IMR-90 (cell line): ENCODE measurements around the gene BIRC5. TPM values are rescaled to one million over a fixed set of nuclear protein-coding genes. Genes with fewer than 3 reads are reported as not detected.

Source experiments
- ATAC-seq: fragments of 200-7000 bp; cut with Tn5 transposase; 2 replicates; pipeline ENCODE4 v1.9.1; 2020; ENCODE audit warnings: low read depth, mild to moderate bottlenecking, moderate library complexity
- BruUV-seq: library from RNA; stranded (reverse); fragments of 400-500 nt; replicated peaks from 2 replicates; lab custom pipeline; 2021; lab: Mats Ljungman, UMichigan
- CTCF ChIA-PET: fragments of 300-600 bp; formaldehyde crosslinking; extraction: SDS; loops from one replicate; lab custom pipeline; 2021; ENCODE audit warnings: antibody characterized with exemption; lab: Yijun Ruan, JAX
- POLR2A ChIA-PET: fragments of 300-600 bp; sonication (Branson Sonifier 250); formaldehyde crosslinking; loops from one replicate; lab custom pipeline; 2022; ENCODE audit warnings: antibody characterized with exemption; ENCODE audit not compliant: unreplicated experiment; lab: Charles Lee
- DNase-seq: peaks from one replicate; pipeline ENCODE4 v3.0.0; 2013
- H2AFZ ChIP-seq: replicated peaks from 2 replicates; pipeline ENCODE3; 2013; ENCODE audit warnings: low read length, mild to moderate bottlenecking; ENCODE audit not compliant: poor library complexity
- H2AK5ac ChIP-seq: 2 replicates; pipeline ENCODE4 v1.6.1; 2013; ENCODE audit warnings: low read depth, low read length, inconsistent platforms
- H2AK9ac ChIP-seq: replicated peaks from 2 replicates; pipeline ENCODE3; 2013; ENCODE audit warnings: mild to moderate bottlenecking, low read depth, low read length, moderate library complexity; ENCODE audit not compliant: poor library complexity
- H2BK120ac ChIP-seq: 2 replicates; pipeline ENCODE4 v1.6.1; 2013; ENCODE audit warnings: low read depth, low read length, inconsistent platforms
- H2BK15ac ChIP-seq: 3 replicates; pipeline ENCODE4 v1.6.1; 2013; ENCODE audit warnings: low read depth, low read length, inconsistent platforms
- H2BK20ac ChIP-seq: 2 replicates; pipeline ENCODE4 v1.6.1; 2013; ENCODE audit warnings: low read depth, mild to moderate bottlenecking, inconsistent platforms, low read length, moderate library complexity
- H2BK5ac ChIP-seq: 2 replicates; pipeline ENCODE4 v1.6.1; 2013; ENCODE audit warnings: mild to moderate bottlenecking, low read depth, low read length, inconsistent platforms; ENCODE audit not compliant: poor library complexity, severe bottlenecking
- H3K14ac ChIP-seq: replicated peaks from 2 replicates; pipeline ENCODE4 v1.6.1; 2013; ENCODE audit warnings: low read depth, low read length, inconsistent platforms
- H3K18ac ChIP-seq: 2 replicates; pipeline ENCODE4 v1.6.1; 2013; ENCODE audit warnings: low read depth, low read length, control low read depth
- H3K23ac ChIP-seq: 2 replicates; pipeline ENCODE4 v1.6.1; 2013; ENCODE audit warnings: low read depth, low read length, inconsistent platforms
- H3K27ac ChIP-seq: 2 replicates; pipeline ENCODE4 v1.5.1; 2013; ENCODE audit warnings: mild to moderate bottlenecking, control low read depth, low read length; ENCODE audit not compliant: insufficient read depth
- H3K27me3 ChIP-seq: 2 replicates; pipeline ENCODE4 v1.6.1; 2013; ENCODE audit warnings: low read length; ENCODE audit not compliant: control insufficient read depth, insufficient read depth
- H3K36me3 ChIP-seq: 2 replicates; pipeline ENCODE4 v1.6.1; 2013; ENCODE audit warnings: low read length, mixed read lengths; ENCODE audit not compliant: control insufficient read depth, insufficient read depth
- H3K4ac ChIP-seq: 2 replicates; pipeline ENCODE4 v1.6.1; 2013; ENCODE audit warnings: low read depth, low read length, inconsistent platforms
- H3K4me1 ChIP-seq: 2 replicates; pipeline ENCODE4 v1.6.1; 2013; ENCODE audit warnings: low read length, mixed read lengths; ENCODE audit not compliant: control insufficient read depth, insufficient read depth
- H3K4me2 ChIP-seq: 2 replicates; pipeline ENCODE4 v1.6.1; 2013; ENCODE audit warnings: low read depth, mild to moderate bottlenecking, control low read depth, low read length, moderate library complexity
- H3K4me3 ChIP-seq: 2 replicates; pipeline ENCODE4 v1.5.1; 2013; ENCODE audit warnings: low read depth, mild to moderate bottlenecking, control low read depth, low read length, moderate library complexity; ENCODE audit not compliant: insufficient read depth
- H3K56ac ChIP-seq: 2 replicates; pipeline ENCODE4 v1.6.1; 2013; ENCODE audit warnings: low read length, inconsistent platforms; ENCODE audit not compliant: insufficient read depth; ENCODE audit errors: extremely low read depth
- H3K79me1 ChIP-seq, 2 experiments: 2 replicates each; pipeline ENCODE4 v1.6.1; 2013; ENCODE audit warnings: low read length in 2 of 2, inconsistent platforms in 1 of 2, low read depth in 1 of 2
- H3K9ac ChIP-seq: 2 replicates; pipeline ENCODE4 v1.6.1; 2013; ENCODE audit warnings: low read depth, low read length, control low read depth
- H3K9me1 ChIP-seq: 2 replicates; pipeline ENCODE4 v1.6.1; 2013; ENCODE audit warnings: low read length, inconsistent platforms; ENCODE audit not compliant: insufficient read depth
- H3K9me3 ChIP-seq: 2 replicates; pipeline ENCODE4 v1.6.1; 2013; ENCODE audit warnings: low read length; ENCODE audit not compliant: control insufficient read depth, insufficient read depth
- H4K20me1 ChIP-seq: 2 replicates; pipeline ENCODE4 v1.6.1; 2013; ENCODE audit warnings: low read length, inconsistent platforms; ENCODE audit not compliant: insufficient read depth
- H4K5ac ChIP-seq: 2 replicates; pipeline ENCODE4 v1.6.1; 2013; ENCODE audit warnings: mild to moderate bottlenecking, low read depth, low read length, control low read depth
- H4K8ac ChIP-seq, 2 experiments: 2 replicates each; pipeline ENCODE4 v1.6.1; 2013; ENCODE audit warnings: low read depth in 2 of 2, low read length in 2 of 2, control low read depth in 1 of 2, inconsistent platforms in 1 of 2
- H4K91ac ChIP-seq: 2 replicates; pipeline ENCODE4 v1.6.1; 2013; ENCODE audit warnings: low read depth, low read length, inconsistent platforms; ENCODE audit not compliant: insufficient read depth
- BHLHE40 ChIP-seq: fragments of 150-350 bp; IDR thresholded peaks from 2 replicates; pipeline ENCODE4 v1.6.1; 2016; ENCODE audit warnings: mild to moderate bottlenecking, low read depth, low read length
- CEBPB ChIP-seq: IDR thresholded peaks from 2 replicates; pipeline ENCODE4 v1.6.1; 2012; ENCODE audit warnings: low read depth, low read length, improper control_type of control experiment
- CHD1 ChIP-seq: IDR thresholded peaks from 2 replicates; pipeline ENCODE4 v1.6.1; 2012; ENCODE audit warnings: low read depth, low read length, improper control_type of control experiment
- CTCF ChIP-seq: conservative IDR thresholded peaks from 2 replicates; pipeline ENCODE4 v1.5.1; 2012; ENCODE audit warnings: mild to moderate bottlenecking, low read depth, low read length, improper control_type of control experiment
- ELK1 ChIP-seq: fragments of 150-350 bp; IDR thresholded peaks from 2 replicates; pipeline ENCODE4 v1.6.1; 2016; ENCODE audit warnings: low read depth, mild to moderate bottlenecking, low read length, moderate library complexity, borderline replicate concordance
- FOS ChIP-seq: fragments of 150-350 bp; IDR thresholded peaks from 2 replicates; pipeline ENCODE4 v1.6.1; 2016; ENCODE audit warnings: low read depth, low read length
- MAFK ChIP-seq: IDR thresholded peaks from 2 replicates; pipeline ENCODE4 v1.6.1; 2012; ENCODE audit warnings: low read depth, low read length, improper control_type of control experiment
- MAZ ChIP-seq: IDR thresholded peaks from 2 replicates; pipeline ENCODE4 v1.6.1; 2012; ENCODE audit warnings: low read depth, mild to moderate bottlenecking, low read length, improper control_type of control experiment, moderate library complexity, borderline replicate concordance
- MXI1 ChIP-seq: IDR thresholded peaks from 2 replicates; pipeline ENCODE4 v1.6.1; 2012; ENCODE audit warnings: low read depth, mild to moderate bottlenecking, low read length, moderate library complexity, borderline replicate concordance
- NFE2L2 ChIP-seq: fragments of 150-350 bp; IDR thresholded peaks from 2 replicates; pipeline ENCODE4 v1.6.1; 2016; ENCODE audit warnings: low read depth, mild to moderate bottlenecking, low read length
- POLR2A ChIP-seq: IDR thresholded peaks from 2 replicates; pipeline ENCODE4 v1.6.1; 2012; ENCODE audit warnings: mild to moderate bottlenecking, low read depth, low read length
- RAD21 ChIP-seq: IDR thresholded peaks from 2 replicates; pipeline ENCODE4 v1.6.1; 2012; ENCODE audit warnings: low read length, improper control_type of control experiment
- RCOR1 ChIP-seq: IDR thresholded peaks from 2 replicates; pipeline ENCODE4 v1.6.1; 2012; ENCODE audit warnings: mild to moderate bottlenecking, low read length, improper control_type of control experiment; ENCODE audit not compliant: insufficient replicate concordance
- RFX5 ChIP-seq: IDR thresholded peaks from 2 replicates; pipeline ENCODE4 v1.8.0; 2012; ENCODE audit warnings: low read depth, mild to moderate bottlenecking, low read length, moderate library complexity
- SMC3 ChIP-seq: fragments of 150-350 bp; IDR thresholded peaks from 2 replicates; pipeline ENCODE4 v1.6.1; 2016; ENCODE audit warnings: low read depth, mild to moderate bottlenecking, antibody characterized with exemption, low read length, moderate library complexity
- USF2 ChIP-seq: fragments of 150-350 bp; IDR thresholded peaks from 2 replicates; pipeline ENCODE4 v1.6.1; 2017; ENCODE audit warnings: mild to moderate bottlenecking, antibody characterized with exemption, low read length, low read depth
- WGBS, 2 experiments: methylation state at CpG; one replicate each; pipeline versions ENCODE4 v1.1.5 to v1.1.7; 2013; ENCODE audit warnings: missing lambda C conversion rate in 2 of 2; ENCODE audit not compliant: insufficient read length in 1 of 2; ENCODE audit errors: extremely low coverage in 2 of 2; 5-methylcytosine and 5-hydroxymethylcytosine counted together
- dilution Hi-C: fragments of 300-500 bp; cut with HindIII; formaldehyde crosslinking; loops from one replicate; pipeline ENCODE4 v1.14.3; 2018; ENCODE audit warnings: low sequenced_read_pairs; ENCODE audit not compliant: unreplicated experiment
- in situ Hi-C: fragments of 300-500 bp; cut with MboI; formaldehyde crosslinking; loops from 3 replicates; pipeline ENCODE4 v1.14.3; 2019; ENCODE audit warnings: low sequenced_read_pairs, inconsistent platforms, mixed read lengths
- intact Hi-C: fragments of 100-400 bp; cut with micrococcal nuclease; formaldehyde crosslinking; loops from 2 replicates; pipeline ENCODE4 v1.10.0; 2022
- polyA plus RNA-seq, 3 experiments: library from polyadenylated mRNA; depleted of rRNA; stranded (reverse); fragments of >200 nt; gene quantifications; 2 replicates each; pipeline ENCODE4 v1.2.3, GENCODE V29; 2012; ENCODE audit warnings: low replicate concordance in 1 of 3
- total RNA-seq: library from RNA; depleted of rRNA; stranded (reverse); fragments of >200 nt; gene quantifications from 2 replicates; pipeline ENCODE4 v1.2.3, GENCODE V29; 2012

Gene BIRC5
- total and polyA plus RNA-seq, 2 of the 4 experiments (the other 2 are of a cell fraction) = 16.6 to 52.7 TPM

- in situ Hi-C loops (no loop called here), dilution Hi-C loops (no loop called here), intact Hi-C loops (no loop called here)
- no peak overlapping the region for H4K5ac ChIP-seq
- no peaks in the 10 kb centered on the region for H3K9me3 ChIP-seq
- CTCF ChIA-PET = interaction anchor here (0.6 kb wide), 1 partner anchor 1968 kb away, joined by 3 read pairs; no protein-coding TSS in a partner anchor
- no peak overlapping the region for H2BK20ac ChIP-seq
- no peaks in the 10 kb centered on the region for H3K36me3 ChIP-seq
- no peak overlapping the region for H4K8ac ChIP-seq
- H3K27me3 ChIP-seq = peaks cover 44% of the 10 kb centered on the region
- no peak overlapping the region for H4K91ac ChIP-seq
- H3K4me1 ChIP-seq = no peaks in the 10 kb centered on the region
- no peak overlapping the region for H3K18ac ChIP-seq
- TF ChIP-seq RAD21 = no peak
- no peak for TF ChIP-seq USF2
- TF ChIP-seq MAFK = no peak
- TF ChIP-seq BHLHE40 = no peak
- no peak for TF ChIP-seq POLR2A
- no peak for TF ChIP-seq NFE2L2
- no peak for TF ChIP-seq CEBPB
- TF ChIP-seq MAZ = no peak
- no peak for TF ChIP-seq CTCF
- no peak for TF ChIP-seq RFX5
- TF ChIP-seq SMC3 = no peak
- TF ChIP-seq CHD1 = no peak
- TF ChIP-seq FOS = no peak
- no peak for TF ChIP-seq ELK1
- no peak for TF ChIP-seq MXI1
- TF ChIP-seq RCOR1 = no peak
- H3K9ac ChIP-seq = no peak overlapping the region
- H3K27ac ChIP-seq = no peak overlapping the region
- ATAC-seq (no peak), DNase-seq (no peak)
- no peak overlapping the region for H3K4me2 ChIP-seq
- no peaks in the 10 kb centered on the region for H3K79me1 ChIP-seq
- no peak overlapping the region for H2AFZ ChIP-seq
- H2AK9ac ChIP-seq = no peak overlapping the region
- H2AK5ac ChIP-seq = no peak overlapping the region
- H3K4me3 ChIP-seq = no peak overlapping the region
- H4K20me1 ChIP-seq = no peaks in the 10 kb centered on the region
- no TSS peak for BruUV-seq
- POLR2A ChIA-PET = interaction anchor here (0.6 kb wide), 1 partner anchor 41 kb away, joined by 3 read pairs; no protein-coding TSS in a partner anchor
- H3K9me1 ChIP-seq = no peaks in the 10 kb centered on the region
- H3K14ac ChIP-seq = no peak overlapping the region
- H3K56ac ChIP-seq = no peak overlapping the region
- H3K23ac ChIP-seq = no peak overlapping the region
- WGBS, 2 experiments = 70% methylated on average over 10 of the region's 17 CpGs; no CpG with 5 or more reads in 1 of the 2 experiments
- H2BK15ac ChIP-seq = no peak overlapping the region
- no peak overlapping the region for H2BK120ac ChIP-seq
- H2BK5ac ChIP-seq = no peak overlapping the region
- H3K4ac ChIP-seq = no peak overlapping the region
Measured at GRCh38 chr17:78234261-78234865, 20.3 kb downstream of the BIRC5 start.
